GM18520 (cell line): ENCODE measurements around the gene ACSM3.
"Not testable (repeated sequence)": the region's sequence is repeated elsewhere in the genome, so short reads cannot be mapped to it uniquely, and the experiment has no call there.

Experiments used
- ATAC-seq: cut with Tn5 transposase; IDR thresholded peaks from one replicate; pipeline ENCODE4 v1.9.1; 2021; ENCODE audit not compliant: unreplicated experiment

Gene ACSM3

GRCh38 chr16:20755799-20756198, 8.0 kb upstream of the ACSM3 start:
- ATAC-seq: not testable (repeated sequence)

DNA sequence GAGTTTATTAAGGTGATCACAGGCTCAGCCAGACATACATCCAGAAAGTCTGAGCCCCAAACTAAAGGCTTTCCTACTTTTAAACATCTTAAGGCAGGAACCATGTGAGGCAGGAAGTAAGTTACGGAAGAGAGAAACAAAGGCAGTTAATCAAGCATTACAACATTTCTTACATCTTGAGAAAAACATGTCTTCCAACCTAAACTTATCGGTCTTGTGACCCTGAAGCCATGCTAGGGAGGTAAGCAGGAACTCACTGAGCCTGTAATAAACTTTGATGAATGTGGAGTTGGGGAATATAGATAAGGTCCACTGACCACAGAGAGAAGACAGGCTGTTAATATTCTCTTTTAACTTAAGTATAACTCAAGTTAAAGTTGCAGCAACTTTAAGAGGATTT, 3.5 kb upstream of the ACSM3 start:
- no peak for ATAC-seq

DNA sequence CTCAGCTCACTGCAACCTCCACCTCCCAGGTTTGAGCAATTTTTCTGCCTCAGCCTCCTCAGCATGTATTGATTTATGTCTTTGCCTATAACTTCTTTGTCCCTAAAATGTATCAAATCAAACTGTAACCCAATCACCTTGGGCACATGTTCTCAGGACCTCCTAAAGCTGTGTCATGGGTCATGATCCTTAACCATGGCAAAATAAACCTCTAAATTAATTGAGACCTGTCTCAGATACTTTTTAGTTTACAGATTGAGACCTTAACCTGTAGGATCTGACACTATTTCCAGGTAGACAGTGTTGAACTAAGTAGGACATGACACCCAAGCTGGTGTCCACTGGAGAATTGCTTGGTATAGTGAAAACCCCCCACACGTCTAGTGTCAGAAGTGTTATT, 2.6 kb upstream of the ACSM3 start:
- ATAC-seq: no peak

DNA sequence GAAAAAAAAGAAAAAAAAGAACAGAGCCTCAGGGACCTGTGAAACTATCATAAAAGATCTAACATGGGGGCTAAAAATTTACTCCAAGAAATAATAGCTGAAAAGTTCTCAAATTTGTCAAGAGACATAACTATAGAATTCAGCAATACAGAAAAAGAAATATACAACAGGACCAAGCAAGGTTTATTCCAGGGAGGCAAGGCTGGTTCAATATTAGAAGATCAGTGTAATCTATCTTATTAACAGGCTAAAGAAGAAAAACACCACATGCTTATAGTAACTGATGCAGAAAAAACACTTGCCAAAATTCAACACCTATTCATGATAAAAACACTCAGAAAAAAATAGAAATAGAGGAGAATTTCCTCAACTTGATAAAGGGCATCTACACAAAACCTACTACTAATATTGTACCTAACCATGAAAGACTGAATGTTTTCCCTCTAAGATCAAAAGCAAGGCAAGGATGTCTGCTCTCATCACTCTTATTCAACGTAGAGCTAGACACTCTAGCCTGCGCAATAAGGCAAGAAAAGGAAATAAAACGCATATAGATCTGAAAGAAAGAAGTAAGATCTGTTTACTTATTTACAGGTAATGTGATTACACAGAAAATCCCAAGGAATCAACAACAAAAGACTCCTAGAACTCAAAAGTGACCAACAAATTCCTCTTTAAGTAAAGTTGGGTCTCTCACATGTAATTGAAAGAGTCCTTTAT, 1.2 kb upstream of the ACSM3 start:
- no peak for ATAC-seq

GRCh38 chr16:20764448-20764847, 634 bp downstream of the ACSM3 start:
- ATAC-seq: not testable (repeated sequence)

DNA sequence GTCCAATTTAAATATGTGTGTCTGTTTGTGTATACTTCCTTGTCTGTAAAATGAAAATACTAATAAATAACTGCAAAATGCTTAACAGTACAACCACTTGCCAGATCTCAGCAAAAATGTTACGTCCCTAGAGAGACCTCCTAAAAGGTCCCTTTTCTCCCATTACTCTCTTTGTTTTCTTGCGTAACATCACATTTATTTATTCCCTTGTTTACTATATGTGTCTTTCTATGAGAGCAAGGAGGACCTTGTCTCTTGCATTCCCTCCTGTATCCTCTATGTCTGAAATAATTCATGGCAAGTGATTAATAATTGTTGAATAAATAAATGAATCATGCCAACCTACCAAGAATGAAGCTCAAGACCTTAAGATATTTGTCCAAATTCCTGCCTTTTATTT, 1.9 kb downstream of the ACSM3 start:
- no peak for ATAC-seq

DNA sequence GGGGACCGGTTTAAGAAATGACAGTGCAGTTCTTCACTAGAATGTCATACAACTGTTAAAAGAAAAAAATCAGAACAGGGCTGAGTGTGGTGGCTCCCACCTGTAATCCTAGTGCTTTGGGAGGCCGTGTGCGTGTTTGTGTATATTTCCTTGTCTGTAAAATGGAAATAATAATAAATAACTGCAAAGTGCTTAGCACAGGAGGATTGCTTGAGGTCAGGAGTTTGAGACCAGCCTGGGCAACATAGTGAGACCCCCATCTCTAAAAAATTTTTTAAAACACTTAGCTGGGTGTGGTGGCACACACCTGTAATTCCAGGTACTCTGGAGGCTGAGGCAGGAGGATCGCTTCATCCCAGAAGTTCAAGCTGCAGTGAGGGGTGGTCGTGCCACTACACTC, 2.5 kb downstream of the ACSM3 start:
- ATAC-seq: no peak

DNA sequence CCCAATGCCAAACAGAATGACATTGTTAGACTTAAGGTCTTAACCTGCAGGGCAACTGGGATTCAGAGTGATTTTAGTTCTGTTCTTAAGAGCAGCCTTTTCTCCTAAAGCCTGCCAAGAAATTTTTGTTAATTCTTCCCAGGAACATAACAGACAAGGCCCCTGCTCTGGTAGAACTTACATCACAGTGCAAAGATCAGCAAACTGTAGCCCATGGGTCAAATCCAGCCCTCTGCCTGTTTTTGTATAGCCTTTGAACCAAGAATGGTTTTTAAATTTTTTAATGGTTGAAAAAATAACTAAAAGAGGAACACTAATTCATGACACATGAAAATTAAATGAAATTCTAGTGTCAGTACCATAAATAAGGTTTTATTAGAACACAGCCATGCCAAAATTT, 3.8 kb downstream of the ACSM3 start:
- ATAC-seq: no peak

GRCh38 chr16:20768121-20768520, 4.3 kb downstream of the ACSM3 start:
- ATAC-seq: no peak

- no peak for ATAC-seq
These were observed 5.0 kb downstream of the ACSM3 start for GRCh38 chr16:20768818-20769217.

DNA sequence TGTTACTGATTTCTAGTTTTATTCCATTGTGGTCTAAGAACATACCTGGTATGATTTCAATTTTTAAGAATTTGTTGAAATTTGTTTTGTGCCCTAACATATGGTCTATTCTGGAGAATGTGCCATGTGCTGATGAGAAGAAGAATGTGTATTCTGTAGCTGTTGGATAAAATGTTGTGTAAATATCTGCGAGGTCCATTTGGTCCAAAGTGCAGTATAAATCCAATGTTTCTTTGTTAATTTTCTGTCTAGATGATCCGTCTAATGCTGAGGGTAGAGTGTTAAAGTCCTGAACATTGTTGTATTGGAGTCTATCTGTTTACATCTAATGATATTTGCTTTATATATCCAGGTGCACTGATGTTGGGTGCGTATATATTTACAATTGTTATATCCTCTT, 9.9 kb downstream of the ACSM3 start:
- no peak for ATAC-seq

- no peak for ATAC-seq
These were observed 11.0 kb downstream of the ACSM3 start for GRCh38 chr16:20774703-20775362.

- ATAC-seq: no peak
These were observed 17.9 kb downstream of the ACSM3 start for GRCh38 chr16:20781697-20782096.

DNA sequence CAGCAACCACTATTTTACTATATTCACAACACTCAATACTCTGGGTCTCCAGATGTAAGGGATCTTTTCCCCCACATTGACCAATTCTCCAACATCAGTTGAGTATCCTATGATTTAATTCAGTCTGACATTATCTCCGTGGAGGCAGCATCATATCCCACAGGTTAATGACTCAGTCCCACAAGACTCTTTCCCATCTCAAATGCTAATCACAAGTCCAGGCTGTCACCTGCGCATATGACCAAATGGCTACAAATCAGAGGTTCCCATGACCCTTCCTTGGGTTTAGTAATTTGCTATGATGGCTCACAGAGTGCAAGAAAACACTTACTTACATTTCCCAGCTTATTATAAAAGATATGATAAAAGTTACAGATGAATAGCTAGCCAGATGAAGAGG, 18.7 kb downstream of the ACSM3 start:
- ATAC-seq: no peak

- ATAC-seq: no peak
These were observed 20.4 kb downstream of the ACSM3 start for GRCh38 chr16:20784204-20784603.

GRCh38 chr16:20789130-20789529, 25.3 kb downstream of the ACSM3 start:
- ATAC-seq: no peak

DNA sequence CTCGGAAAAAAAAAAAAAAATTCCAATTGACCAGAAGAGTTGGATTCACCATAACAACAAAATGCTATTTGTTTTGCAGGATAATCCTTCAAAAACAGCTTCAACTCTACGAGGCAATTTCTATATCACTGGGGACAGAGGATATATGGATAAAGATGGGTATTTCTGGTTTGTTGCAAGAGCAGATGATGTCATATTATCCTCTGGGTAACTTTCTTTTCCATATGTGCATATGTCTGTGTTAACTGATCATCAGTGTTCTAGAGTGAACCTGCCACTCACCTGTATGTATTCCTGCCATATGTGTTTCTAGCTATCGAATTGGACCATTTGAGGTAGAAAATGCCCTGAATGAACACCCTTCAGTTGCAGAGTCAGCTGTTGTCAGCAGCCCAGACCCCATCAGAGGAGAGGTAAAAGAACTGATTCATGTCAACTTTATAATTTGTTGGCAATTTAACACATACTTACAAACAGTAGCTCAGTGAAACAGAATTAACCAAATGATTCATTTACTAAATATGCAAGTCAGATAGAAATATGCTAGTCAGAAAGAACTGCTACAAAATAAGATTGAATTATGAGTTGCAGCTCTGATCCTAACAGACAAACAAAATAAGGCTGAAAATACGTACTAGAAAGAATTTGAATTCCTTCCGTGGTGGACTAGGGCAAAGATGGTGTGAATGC, 28.3 kb downstream of the ACSM3 start:
- no peak for ATAC-seq

GRCh38 chr16:20798364-20798763, 34.5 kb downstream of the ACSM3 start:
- ATAC-seq: no peak

DNA sequence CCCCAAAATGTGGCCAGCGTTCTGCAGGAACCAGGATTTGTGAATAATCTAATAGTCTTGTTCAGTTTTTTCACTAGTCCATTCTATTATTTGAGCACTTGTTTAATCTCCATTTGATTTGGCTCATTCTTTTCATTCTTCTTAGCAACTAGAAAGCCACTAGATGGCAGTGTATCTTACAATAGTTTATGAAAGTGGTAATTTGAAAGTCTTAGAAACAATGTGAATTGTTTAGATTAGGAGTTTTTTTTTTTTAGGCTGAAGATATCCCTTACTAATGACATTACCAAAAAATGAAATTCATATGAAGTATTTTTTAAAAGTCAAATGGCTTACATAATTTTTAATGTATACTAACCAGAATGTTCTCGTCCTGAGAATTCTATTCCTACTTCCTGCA, 35.8 kb downstream of the ACSM3 start:
- no peak for ATAC-seq

DNA sequence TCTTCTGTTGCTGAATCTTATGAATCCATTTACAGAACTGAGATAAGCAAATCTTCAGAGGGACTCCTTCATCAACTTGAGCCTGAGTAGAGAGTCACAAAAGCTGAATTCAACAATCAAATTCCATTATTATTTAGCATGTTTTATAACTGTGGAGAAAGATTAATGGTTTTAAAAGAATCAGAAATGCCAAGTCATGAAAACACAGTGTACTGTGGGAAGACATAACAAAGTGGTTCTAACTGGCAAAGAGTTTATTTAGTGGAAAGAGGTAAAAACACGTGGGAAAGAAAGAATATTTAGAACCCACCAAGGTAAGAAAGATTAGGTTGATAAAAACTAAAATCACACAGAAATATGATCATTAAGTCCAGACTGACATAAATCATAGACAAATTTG, 37.5 kb downstream of the ACSM3 start:
- no peak for ATAC-seq

DNA sequence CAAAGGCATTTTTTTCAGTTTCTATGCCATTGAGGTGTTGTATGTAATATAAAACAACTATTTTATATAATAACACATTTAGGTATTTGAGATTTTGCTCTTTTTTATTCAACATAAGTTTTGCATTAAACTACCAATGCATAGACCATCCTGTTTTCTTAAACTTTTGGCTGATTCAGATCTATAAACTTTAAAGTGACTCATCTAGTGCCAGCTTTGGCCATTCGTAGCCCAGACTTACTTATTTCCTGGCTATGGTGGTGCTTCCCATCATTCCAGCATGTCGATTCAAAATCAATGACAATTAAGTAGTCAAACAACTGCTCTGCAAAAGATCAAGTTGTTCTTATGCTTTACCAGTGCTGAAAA, 39.4 kb downstream of the ACSM3 start:
- no peak for ATAC-seq

- ATAC-seq: no peak
These were observed 39.9 kb downstream of the ACSM3 start for GRCh38 chr16:20803561-20804214.
